B cell (primary cell): Measurements from ENCODE around the gene CTNNBL1. TPM values are rescaled to one million over a fixed set of nuclear protein-coding genes. Genes with fewer than 3 reads are reported as not detected.

Source experiments
- ATAC-seq: fragments of 200-7000 bp; cut with Tn5 transposase; one replicate; pipeline ENCODE4 v1.10.0; 2021; ENCODE audit warnings: low read depth, mild to moderate bottlenecking, moderate number of reproducible peaks, moderate library complexity
- CTCF ChIA-PET: fragments of 350-600 bp; sonication (Branson Sonifier 250); formaldehyde crosslinking; loops from one replicate; lab custom pipeline; 2021; ENCODE audit warnings: antibody characterized with exemption, inconsistent platforms; lab: Charles Lee
- POLR2A ChIA-PET: fragments of 350-600 bp; sonication (Branson Sonifier 250); formaldehyde crosslinking; loops from one replicate; lab custom pipeline; 2021; ENCODE audit warnings: antibody characterized with exemption; lab: Charles Lee
- DNase-seq: peaks from one replicate; pipeline ENCODE4 v3.0.0; 2013
- H2AFZ ChIP-seq: 2 replicates; pipeline ENCODE4 v1.6.1; 2012; ENCODE audit warnings: mild to moderate bottlenecking, low read depth, low read length; ENCODE audit not compliant: insufficient read depth, poor library complexity, severe bottlenecking
- H3K27ac ChIP-seq, 2 donors: 1 replicate in 1 of 2; 2 replicates in 1 of 2; pipeline ENCODE4 v1.5.1; 2012 to 2013; ENCODE audit warnings: low read length in 2 of 2, mild to moderate bottlenecking in 2 of 2, moderate library complexity in 1 of 2
- H3K27me3 ChIP-seq, 4 experiments: fragments of 200-600 bp in 1 of 4; sonication (generic) in 1 of 4; replicated peaks in 1 of 4; 1 replicate in 2 of 4; 2 replicates in 2 of 4; pipeline versions ENCODE4 v1.6.1 to v1.7.0; 2013 to 2016; ENCODE audit warnings: low read length in 3 of 4, mild to moderate bottlenecking in 2 of 4, mixed read lengths in 1 of 4, moderate library complexity in 1 of 4; ENCODE audit not compliant: insufficient read depth in 4 of 4, control insufficient read depth in 3 of 4; ENCODE audit errors: control extremely low read depth in 1 of 4
- H3K36me3 ChIP-seq, 2 experiments: replicated peaks in 1 of 2; 1 replicate in 1 of 2; 2 replicates in 1 of 2; pipeline versions ENCODE4 v1.6.1 to v1.7.1; 2013; ENCODE audit warnings: low read length in 1 of 2; ENCODE audit not compliant: insufficient read depth in 2 of 2, control insufficient read depth in 1 of 2; ENCODE audit errors: control extremely low read depth in 1 of 2, extremely low read depth in 1 of 2
- H3K4me1 ChIP-seq, 2 donors: fragments of 200-600 bp in 1 of 2; sonication (generic) in 1 of 2; 1 replicate in 1 of 2; 2 replicates in 1 of 2; pipeline versions ENCODE4 v1.5.1 to v1.6.1; 2013 to 2017; ENCODE audit warnings: low read length in 2 of 2; ENCODE audit not compliant: control insufficient read depth in 2 of 2, insufficient read depth in 2 of 2
- H3K4me2 ChIP-seq: replicated peaks from 2 replicates; pipeline ENCODE3; 2012; ENCODE audit warnings: mild to moderate bottlenecking, low read depth, low read length; ENCODE audit not compliant: poor library complexity, severe bottlenecking
- H3K4me3 ChIP-seq, 5 experiments: fragments of 200-600 bp in 1 of 5; sonication (generic) in 1 of 5; 1 replicate in 3 of 5; 2 replicates in 2 of 5; pipeline versions ENCODE4 v1.5.1 to v1.7.0; 2011 to 2016; ENCODE audit warnings: low read length in 4 of 5, mild to moderate bottlenecking in 4 of 5, low read depth in 2 of 5, control low read depth in 1 of 5, moderate library complexity in 1 of 5; ENCODE audit not compliant: insufficient read depth in 1 of 5; ENCODE audit errors: control extremely low read depth in 1 of 5, extremely low read depth in 1 of 5
- H3K79me2 ChIP-seq: fragments of 200-600 bp; sonication (generic); one replicate; pipeline ENCODE4 v1.6.0; 2016; ENCODE audit warnings: low read length; ENCODE audit not compliant: control insufficient read depth, insufficient read depth
- H3K9ac ChIP-seq: fragments of 200-600 bp; sonication (generic); 2 replicates; pipeline ENCODE4 v1.6.1; 2017; ENCODE audit warnings: mild to moderate bottlenecking, low read length, moderate library complexity
- H3K9me3 ChIP-seq, 3 donors: one replicate each; pipeline versions ENCODE4 v1.6.1 to v1.7.1; 2013; ENCODE audit warnings: low read length in 2 of 3; ENCODE audit not compliant: control insufficient read depth in 2 of 3, insufficient read depth in 1 of 3; ENCODE audit errors: control extremely low read depth in 1 of 3
- H4K20me1 ChIP-seq: 2 replicates; pipeline ENCODE4 v1.6.0; 2012; ENCODE audit warnings: mild to moderate bottlenecking, low read length; ENCODE audit not compliant: insufficient read depth, control insufficient read depth, poor library complexity, severe bottlenecking
- H3K27ac Mint-ChIP-seq: one replicate; pipeline ENCODE4 v1.8.0; 2021; ENCODE audit warnings: mixed read lengths
- H3K27me3 Mint-ChIP-seq: one replicate; pipeline ENCODE4 v1.8.0; 2021; ENCODE audit warnings: mixed read lengths
- H3K4me1 Mint-ChIP-seq: one replicate; pipeline ENCODE4 v1.8.0; 2021; ENCODE audit warnings: mixed read lengths
- H3K4me3 Mint-ChIP-seq: one replicate; pipeline ENCODE4 v1.8.0; 2021; ENCODE audit warnings: mixed read lengths
- H3K9me3 Mint-ChIP-seq: one replicate; pipeline ENCODE4 v1.8.0; 2022; ENCODE audit warnings: mixed read lengths; ENCODE audit not compliant: insufficient read depth
- EZH2 ChIP-seq: IDR thresholded peaks from 2 replicates; pipeline ENCODE4 v1.6.1; 2012; ENCODE audit warnings: borderline replicate concordance, low read depth, mild to moderate bottlenecking, moderate library complexity, low read length; ENCODE audit not compliant: insufficient read depth, poor library complexity, severe bottlenecking
- WGBS: methylation state at CpG from one replicate; pipeline ENCODE4 v1.1.5; 2013; ENCODE audit warnings: missing lambda C conversion rate; ENCODE audit not compliant: insufficient coverage; 5-methylcytosine and 5-hydroxymethylcytosine counted together
- intact Hi-C: fragments of 100-400 bp; cut with micrococcal nuclease; formaldehyde crosslinking; loops from one replicate; pipeline ENCODE4 v1.10.0; 2022
- polyA plus RNA-seq: library from polyadenylated mRNA; depleted of rRNA; stranded (reverse); fragments of >200 nt; gene quantifications from 2 replicates; pipeline ENCODE4 v1.2.3, GENCODE V29; 2012
- total RNA-seq, 2 donors: library from RNA; stranded (reverse); fragments of 120-200 nt in 1 of 2; gene quantifications; 1 replicate in 1 of 2; 2 replicates in 1 of 2; pipeline versions ENCODE4 v1.2.3 to v1.2.4, GENCODE V29; 2013 to 2022
- TF ChIP-seq, protein P1 (sequence below): fragments of 200-600 bp; IDR thresholded peaks from one replicate; pipeline ENCODE4 v1.8.0; 2022; ENCODE audit warnings: antibody characterized with exemption, mild to moderate bottlenecking

CTNNBL1 gene
- total and polyA plus RNA-seq, 2 donors (not counting 1 experiment from before 2014, with no cell fraction given) = 25.3 to 64.7 TPM

DNA sequence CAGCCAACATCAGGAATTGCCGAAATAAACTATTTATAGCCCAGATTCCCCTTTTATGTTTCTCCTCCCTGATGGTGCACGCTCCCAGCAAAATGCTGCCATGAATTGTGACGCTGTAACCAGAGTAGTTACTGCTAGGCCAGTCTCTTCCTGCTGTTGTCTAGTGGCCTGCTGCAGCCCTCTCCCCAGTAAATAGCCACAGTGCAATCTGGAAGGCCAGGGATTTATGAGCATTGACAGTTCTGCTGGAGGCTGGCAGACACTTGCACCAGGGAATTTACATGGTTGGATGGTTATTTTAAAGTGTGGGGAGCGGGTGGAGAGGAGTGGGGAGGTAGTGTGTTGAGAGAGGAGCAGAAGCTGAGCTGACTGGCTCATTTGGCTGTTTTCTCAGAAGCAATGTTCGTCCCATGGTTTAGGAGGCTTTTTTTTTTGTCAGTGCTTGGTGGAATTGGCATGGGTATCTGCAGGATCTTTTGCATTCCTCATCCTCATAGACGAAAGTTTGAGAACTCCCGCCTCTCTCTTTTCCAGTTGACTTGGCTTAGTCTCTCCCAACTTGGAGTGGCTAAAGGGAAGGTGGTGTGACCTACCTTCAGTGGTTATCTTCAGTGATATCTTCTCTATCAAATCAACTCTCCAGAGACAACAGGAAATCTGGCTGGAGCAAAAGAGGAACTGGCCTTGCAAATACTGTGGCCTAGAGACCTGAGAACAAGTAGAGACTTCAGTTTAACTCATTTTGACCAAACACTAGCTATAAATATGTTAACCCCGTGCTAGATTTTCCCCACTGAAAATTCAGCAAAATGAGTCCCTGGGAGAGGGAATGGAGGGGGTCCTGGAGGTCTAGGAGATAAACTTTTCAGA lies 109.8 kb downstream of the CTNNBL1 start:
- peaks cover 71% of the 10 kb centered on the region for H3K4me1 Mint-ChIP-seq
- peaks cover 76 to 79% of the 10 kb centered on the region in 2 donors for H3K4me1 ChIP-seq
- H3K4me3 ChIP-seq = peak overlapping the region; percentile 5 to 58 (median 9)
- peak overlapping the region; percentile 48 for H3K9ac ChIP-seq
- peak overlapping the region; percentile 86 to 91 for H3K27ac ChIP-seq
- TF ChIP-seq, protein P1, sequence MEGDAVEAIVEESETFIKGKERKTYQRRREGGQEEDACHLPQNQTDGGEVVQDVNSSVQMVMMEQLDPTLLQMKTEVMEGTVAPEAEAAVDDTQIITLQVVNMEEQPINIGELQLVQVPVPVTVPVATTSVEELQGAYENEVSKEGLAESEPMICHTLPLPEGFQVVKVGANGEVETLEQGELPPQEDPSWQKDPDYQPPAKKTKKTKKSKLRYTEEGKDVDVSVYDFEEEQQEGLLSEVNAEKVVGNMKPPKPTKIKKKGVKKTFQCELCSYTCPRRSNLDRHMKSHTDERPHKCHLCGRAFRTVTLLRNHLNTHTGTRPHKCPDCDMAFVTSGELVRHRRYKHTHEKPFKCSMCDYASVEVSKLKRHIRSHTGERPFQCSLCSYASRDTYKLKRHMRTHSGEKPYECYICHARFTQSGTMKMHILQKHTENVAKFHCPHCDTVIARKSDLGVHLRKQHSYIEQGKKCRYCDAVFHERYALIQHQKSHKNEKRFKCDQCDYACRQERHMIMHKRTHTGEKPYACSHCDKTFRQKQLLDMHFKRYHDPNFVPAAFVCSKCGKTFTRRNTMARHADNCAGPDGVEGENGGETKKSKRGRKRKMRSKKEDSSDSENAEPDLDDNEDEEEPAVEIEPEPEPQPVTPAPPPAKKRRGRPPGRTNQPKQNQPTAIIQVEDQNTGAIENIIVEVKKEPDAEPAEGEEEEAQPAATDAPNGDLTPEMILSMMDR = no peak
- TF ChIP-seq EZH2 = no peak
- H3K4me3 Mint-ChIP-seq = peak overlapping the region; percentile 87
- CTCF ChIA-PET = interaction anchor here (0.8 to 2.9 kb wide), 6 partner anchors 26 to 607 kb away, joined by 3 to 13 read pairs (median 3); no protein-coding TSS in a partner anchor
- peaks cover 34% of the 10 kb centered on the region for H3K79me2 ChIP-seq
- DNase-seq = peak; percentile 70
- no peaks in the 10 kb centered on the region for H3K27me3 ChIP-seq
- intact Hi-C loops = loop anchor here (1.0 to 10.0 kb wide), 5 partner anchors 14 to 109 kb away; partner anchors contain the start of gene CTNNBL1
- H3K27ac Mint-ChIP-seq = peak overlapping the region; percentile 99
- WGBS = 63% methylated on average over 5 of the region's 8 CpGs
- no peak overlapping the region for H2AFZ ChIP-seq
- no peaks in the 10 kb centered on the region for H4K20me1 ChIP-seq
- H3K4me2 ChIP-seq = peak overlapping the region; percentile 72
- ATAC-seq = peak; percentile 61
- peaks cover 0 to 9% of the 10 kb centered on the region in 2 experiments for H3K36me3 ChIP-seq
- POLR2A ChIA-PET = interaction anchor here (0.8 kb wide), 1 partner anchor 9 kb away, joined by 3 read pairs; no protein-coding TSS in a partner anchor
- no peaks in the 10 kb centered on the region for H3K9me3 ChIP-seq
- no peaks in the 10 kb centered on the region for H3K27me3 Mint-ChIP-seq
- H3K9me3 Mint-ChIP-seq = no peaks in the 10 kb centered on the region
